ENCODE data around the gene EPHA3. TPM values are rescaled to one million over a fixed set of nuclear protein-coding genes. Genes with fewer than 3 reads are reported as not detected.

The EPHA3 gene
- total and polyA plus RNA-seq, 2 experiments from 2014 or later = 4.8 to 9.2 TPM

DNA sequence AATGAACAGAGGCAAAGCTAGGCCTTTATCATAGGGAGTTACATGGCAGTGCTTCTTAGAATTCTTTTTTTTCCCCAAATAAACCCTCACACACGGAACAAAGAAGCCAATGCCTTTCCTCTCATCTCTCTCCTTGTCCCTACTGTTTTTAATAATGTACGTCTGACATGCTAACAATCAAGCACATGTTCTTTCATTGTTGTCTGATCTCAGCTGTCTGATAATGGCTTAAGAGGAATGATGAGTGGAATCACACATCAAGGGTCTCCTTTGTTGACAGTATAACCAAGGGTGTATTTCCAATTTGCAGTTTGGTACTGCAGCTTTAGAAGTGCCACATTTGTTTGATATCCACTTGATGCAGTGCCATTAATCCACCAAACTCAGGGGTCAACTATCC is 34.8 kb upstream of the EPHA3 start:
- no peaks in the 10 kb centered on the region for H3K36me3 ChIP-seq
- H3K9me3 ChIP-seq (ENCODE audit: low read depth) = no peaks in the 10 kb centered on the region
- H3K4me1 ChIP-seq (ENCODE audit: low read depth) = no peaks in the 10 kb centered on the region
- H3K4me3 ChIP-seq = no peak overlapping the region
- TF ChIP-seq, protein P1, sequence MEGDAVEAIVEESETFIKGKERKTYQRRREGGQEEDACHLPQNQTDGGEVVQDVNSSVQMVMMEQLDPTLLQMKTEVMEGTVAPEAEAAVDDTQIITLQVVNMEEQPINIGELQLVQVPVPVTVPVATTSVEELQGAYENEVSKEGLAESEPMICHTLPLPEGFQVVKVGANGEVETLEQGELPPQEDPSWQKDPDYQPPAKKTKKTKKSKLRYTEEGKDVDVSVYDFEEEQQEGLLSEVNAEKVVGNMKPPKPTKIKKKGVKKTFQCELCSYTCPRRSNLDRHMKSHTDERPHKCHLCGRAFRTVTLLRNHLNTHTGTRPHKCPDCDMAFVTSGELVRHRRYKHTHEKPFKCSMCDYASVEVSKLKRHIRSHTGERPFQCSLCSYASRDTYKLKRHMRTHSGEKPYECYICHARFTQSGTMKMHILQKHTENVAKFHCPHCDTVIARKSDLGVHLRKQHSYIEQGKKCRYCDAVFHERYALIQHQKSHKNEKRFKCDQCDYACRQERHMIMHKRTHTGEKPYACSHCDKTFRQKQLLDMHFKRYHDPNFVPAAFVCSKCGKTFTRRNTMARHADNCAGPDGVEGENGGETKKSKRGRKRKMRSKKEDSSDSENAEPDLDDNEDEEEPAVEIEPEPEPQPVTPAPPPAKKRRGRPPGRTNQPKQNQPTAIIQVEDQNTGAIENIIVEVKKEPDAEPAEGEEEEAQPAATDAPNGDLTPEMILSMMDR (IDR thresholded peaks at IDR 0.05; ENCODE audit: low read depth, low read length) = no peak
- H3K27ac ChIP-seq = no peak overlapping the region
- no peak for DNase-seq (ENCODE audit: low read depth in 1 of 2, low spot score in 1 of 2)
- no peaks in the 10 kb centered on the region for H3K27me3 ChIP-seq

DNA sequence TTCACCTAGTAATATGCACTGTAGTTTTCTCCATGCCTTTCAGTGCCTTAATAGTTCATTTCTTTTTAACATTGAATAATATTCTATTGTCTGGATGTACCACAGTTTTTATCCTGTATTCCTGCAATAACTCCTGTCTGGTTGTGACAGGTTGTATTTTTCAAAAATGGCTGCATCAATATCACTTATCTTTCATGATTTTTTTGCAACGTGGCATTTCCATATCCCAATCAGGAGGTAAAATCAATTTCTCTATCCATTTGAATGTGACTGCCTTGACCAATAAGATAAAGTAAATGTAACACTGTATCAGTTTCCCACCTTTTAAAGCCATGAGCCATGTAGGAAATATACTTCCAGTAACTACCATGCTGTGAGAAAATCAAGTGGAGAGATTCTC is 27.5 kb upstream of the EPHA3 start:
- DNase-seq (ENCODE audit: low read depth in 1 of 2, low spot score in 1 of 2) = no peak
- Histone ChIP-seq H3K4me1 (ENCODE audit: low read depth) (no peaks in the 10 kb centered on the region), H3K27me3 (no peaks in the 10 kb centered on the region), H3K27ac (no peak overlapping the region), H3K36me3 (no peaks in the 10 kb centered on the region), H3K9me3 (ENCODE audit: low read depth) (no peaks in the 10 kb centered on the region), H3K4me3 (no peak overlapping the region)
- TF ChIP-seq, protein P1 (IDR thresholded peaks at IDR 0.05; ENCODE audit: low read depth, low read length) = no peak

GRCh38 chr3:89087851-89088250 is 19.6 kb upstream of the EPHA3 start:
- no peak overlapping the region for H3K4me3 ChIP-seq
- no peak overlapping the region for H3K27ac ChIP-seq
- no peak for DNase-seq (ENCODE audit: low read depth in 1 of 2, low spot score in 1 of 2)
- no peaks in the 10 kb centered on the region for H3K4me1 ChIP-seq (ENCODE audit: low read depth)
- no peaks in the 10 kb centered on the region for H3K9me3 ChIP-seq (ENCODE audit: low read depth)
- H3K36me3 ChIP-seq = no peaks in the 10 kb centered on the region
- TF ChIP-seq, protein P1 (IDR thresholded peaks at IDR 0.05; ENCODE audit: low read depth, low read length) = no peak
- no peaks in the 10 kb centered on the region for H3K27me3 ChIP-seq

DNA sequence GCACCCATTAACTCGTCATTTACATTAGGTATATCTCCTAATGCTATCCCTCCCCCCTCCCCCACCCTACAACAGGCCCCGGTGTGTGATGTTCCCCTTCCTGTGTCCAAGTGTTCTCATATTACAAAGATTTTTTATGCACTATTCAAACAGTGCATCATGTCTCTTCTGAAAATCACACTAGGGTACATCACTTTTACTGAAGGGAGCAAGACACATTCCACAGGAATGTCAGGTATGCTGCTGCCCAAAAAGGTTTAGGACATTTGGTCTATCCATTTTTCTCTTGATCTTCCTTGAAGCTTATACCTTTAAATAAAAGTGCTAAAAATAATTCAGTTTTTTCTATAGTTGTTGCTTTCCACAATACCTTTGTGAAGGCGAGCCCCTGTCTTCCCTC is 9.2 kb upstream of the EPHA3 start:
- no peak overlapping the region for H3K27ac ChIP-seq
- H3K27me3 ChIP-seq = no peaks in the 10 kb centered on the region
- TF ChIP-seq, protein P1 (IDR thresholded peaks at IDR 0.05; ENCODE audit: low read depth, low read length) = no peak
- H3K36me3 ChIP-seq = no peaks in the 10 kb centered on the region
- no peaks in the 10 kb centered on the region for H3K4me1 ChIP-seq (ENCODE audit: low read depth)
- no peak overlapping the region for H3K4me3 ChIP-seq
- H3K9me3 ChIP-seq (ENCODE audit: low read depth) = no peaks in the 10 kb centered on the region
- no peak for DNase-seq (ENCODE audit: low read depth in 1 of 2, low spot score in 1 of 2)

DNA sequence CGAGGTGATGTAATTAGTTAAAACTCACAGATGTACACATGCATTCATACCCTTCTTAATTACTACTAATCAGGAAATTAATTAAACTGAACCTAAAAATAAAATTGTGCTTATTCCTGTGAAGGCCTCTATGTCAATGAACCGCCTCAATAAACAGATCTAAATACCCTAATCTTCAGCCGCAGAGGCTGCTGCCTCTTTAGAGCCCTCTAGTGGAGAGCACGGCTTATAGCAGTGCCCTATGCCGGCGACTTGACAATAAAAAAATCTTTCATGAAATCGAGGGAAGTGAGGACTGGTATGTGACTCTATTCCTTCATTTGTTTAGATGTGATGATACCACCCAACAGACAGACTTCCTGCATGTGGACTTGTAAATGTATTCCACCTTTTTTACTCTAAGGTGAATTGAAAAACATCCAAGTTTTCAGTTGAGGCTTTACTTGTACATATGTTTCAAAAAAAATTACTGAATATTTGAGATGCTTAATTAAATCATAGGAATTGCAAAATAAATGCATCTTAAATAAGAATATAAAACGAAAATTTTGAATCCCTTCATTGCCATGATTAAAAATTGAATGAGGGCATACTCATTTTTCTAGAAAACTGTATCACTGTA is 8.3 kb upstream of the EPHA3 start:
- DNase-seq (ENCODE audit: low read depth in 1 of 2, low spot score in 1 of 2) = peak; percentile 72 to 74
- TF ChIP-seq, protein P1 (IDR thresholded peaks at IDR 0.05; ENCODE audit: low read depth, low read length) = peak; percentile 97
- no peak overlapping the region for H3K4me3 ChIP-seq
- H3K9me3 ChIP-seq (ENCODE audit: low read depth) = no peaks in the 10 kb centered on the region
- no peaks in the 10 kb centered on the region for H3K27me3 ChIP-seq
- no peak overlapping the region for H3K27ac ChIP-seq
- H3K36me3 ChIP-seq = no peaks in the 10 kb centered on the region
- H3K4me1 ChIP-seq (ENCODE audit: low read depth) = no peaks in the 10 kb centered on the region

Measured in cardiac muscle cell (in vitro differentiated cells and primary cell).